ENCODE data around the gene C6orf141.

Gene C6orf141

DNA sequence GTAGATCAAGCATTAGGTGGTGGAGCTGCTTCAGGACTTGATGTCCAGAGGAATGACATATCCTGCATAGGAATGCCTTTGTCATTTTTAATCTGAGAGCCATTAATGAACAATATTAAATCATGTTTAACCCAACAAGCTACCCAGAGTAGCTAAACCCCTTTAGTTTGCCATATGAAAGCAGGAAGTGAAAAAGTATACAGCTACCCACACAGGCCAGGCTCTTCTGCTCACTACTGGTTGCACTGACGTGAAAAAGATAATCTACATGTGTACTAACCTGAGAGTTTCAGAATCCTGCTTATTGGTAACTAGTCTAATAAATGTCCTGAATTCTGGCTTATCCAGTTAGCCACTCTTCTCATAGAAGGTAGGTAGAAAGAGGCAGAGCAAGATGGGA is 30.8 kb upstream of the C6orf141 start:
- no peak overlapping the region for H2AFZ ChIP-seq (ENCODE audit: low read length)
- H3K36me3 ChIP-seq (ENCODE audit: insufficient read depth, low read length) = no peaks in the 10 kb centered on the region
- no peak overlapping the region for H3K4me3 ChIP-seq (ENCODE audit: low read length, poor library complexity, severe bottlenecking)
- no peaks in the 10 kb centered on the region for H3K9me2 ChIP-seq (replicated peaks; ENCODE audit: low read depth, low read length)
- H3F3A ChIP-seq (ENCODE audit: low read depth) = no peaks in the 10 kb centered on the region
- TF ChIP-seq EZH2phosphoT487 (IDR thresholded peaks at IDR 0.05; ENCODE audit: borderline replicate concordance) = no peak
- TF ChIP-seq, protein P1, sequence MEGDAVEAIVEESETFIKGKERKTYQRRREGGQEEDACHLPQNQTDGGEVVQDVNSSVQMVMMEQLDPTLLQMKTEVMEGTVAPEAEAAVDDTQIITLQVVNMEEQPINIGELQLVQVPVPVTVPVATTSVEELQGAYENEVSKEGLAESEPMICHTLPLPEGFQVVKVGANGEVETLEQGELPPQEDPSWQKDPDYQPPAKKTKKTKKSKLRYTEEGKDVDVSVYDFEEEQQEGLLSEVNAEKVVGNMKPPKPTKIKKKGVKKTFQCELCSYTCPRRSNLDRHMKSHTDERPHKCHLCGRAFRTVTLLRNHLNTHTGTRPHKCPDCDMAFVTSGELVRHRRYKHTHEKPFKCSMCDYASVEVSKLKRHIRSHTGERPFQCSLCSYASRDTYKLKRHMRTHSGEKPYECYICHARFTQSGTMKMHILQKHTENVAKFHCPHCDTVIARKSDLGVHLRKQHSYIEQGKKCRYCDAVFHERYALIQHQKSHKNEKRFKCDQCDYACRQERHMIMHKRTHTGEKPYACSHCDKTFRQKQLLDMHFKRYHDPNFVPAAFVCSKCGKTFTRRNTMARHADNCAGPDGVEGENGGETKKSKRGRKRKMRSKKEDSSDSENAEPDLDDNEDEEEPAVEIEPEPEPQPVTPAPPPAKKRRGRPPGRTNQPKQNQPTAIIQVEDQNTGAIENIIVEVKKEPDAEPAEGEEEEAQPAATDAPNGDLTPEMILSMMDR (conservative IDR thresholded peaks at IDR 0.05; ENCODE audit: low read length) = no peak
- H3K9me3 ChIP-seq (ENCODE audit: insufficient read depth, low read depth, low read length) = no peaks in the 10 kb centered on the region
- H3K79me2 ChIP-seq (ENCODE audit: insufficient read depth, low read length) = no peaks in the 10 kb centered on the region
- H4K20me1 ChIP-seq (ENCODE audit: insufficient read depth, low read length, poor library complexity, severe bottlenecking) = no peaks in the 10 kb centered on the region
- H3K9ac ChIP-seq (ENCODE audit: low read depth, low read length, poor library complexity, severe bottlenecking) = no peak overlapping the region
- no peak overlapping the region for H3K4me2 ChIP-seq (ENCODE audit: low read depth, low read length, poor library complexity, severe bottlenecking)
- no peaks in the 10 kb centered on the region for H3K4me1 ChIP-seq (ENCODE audit: insufficient read depth, low read length, poor library complexity, severe bottlenecking)
- no peaks in the 10 kb centered on the region for H3K27me3 ChIP-seq (ENCODE audit: insufficient read depth, low read length, poor library complexity, severe bottlenecking)

DNA sequence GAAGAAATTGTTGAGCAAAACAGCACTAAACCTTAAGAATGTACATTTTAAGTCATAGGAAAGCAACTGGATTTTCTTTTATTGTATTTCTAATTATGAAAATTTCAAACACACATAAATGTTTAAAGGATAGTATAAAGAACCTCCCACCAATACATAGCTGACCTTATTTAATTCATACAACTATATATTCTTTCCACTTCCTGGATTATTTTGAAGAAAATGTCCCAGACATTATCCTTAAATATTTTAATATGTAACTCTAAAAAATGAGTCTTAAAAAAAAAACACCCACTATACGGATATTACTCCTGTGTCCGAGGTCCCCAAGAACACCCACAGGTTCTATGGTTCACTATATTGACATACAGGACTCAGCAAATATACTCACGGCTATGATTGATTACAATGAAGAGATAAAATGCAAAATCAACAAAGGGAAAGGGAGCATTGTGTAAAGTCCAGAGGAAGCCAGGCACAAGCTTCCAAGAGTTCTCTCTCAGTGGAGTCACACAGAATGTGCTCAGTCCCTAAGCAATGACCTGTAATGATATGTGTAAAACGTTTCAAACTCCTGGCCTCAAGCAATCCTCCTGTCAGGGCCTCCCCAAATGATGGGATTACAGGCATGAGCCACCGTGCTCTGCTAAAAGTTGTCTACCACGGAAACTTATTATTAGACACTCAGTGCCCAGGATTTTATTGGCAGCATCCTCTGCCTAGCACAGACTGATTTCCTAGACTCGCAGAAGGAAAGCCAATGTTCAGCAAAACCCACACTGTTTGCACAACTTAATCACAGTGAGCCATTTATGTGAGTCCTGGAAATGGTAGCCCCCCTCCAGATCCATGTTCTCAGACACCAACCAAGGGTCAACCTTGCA is 27.5 kb upstream of the C6orf141 start:
- no peaks in the 10 kb centered on the region for H4K20me1 ChIP-seq (ENCODE audit: insufficient read depth, low read length, poor library complexity, severe bottlenecking)
- H2AFZ ChIP-seq (ENCODE audit: low read length) = 0 out of 2 replicates have a peak overlapping the region, but pooled peaks have one; percentile 6
- H3K4me2 ChIP-seq (ENCODE audit: low read depth, low read length, poor library complexity, severe bottlenecking) = no peak overlapping the region
- no peaks in the 10 kb centered on the region for H3K9me2 ChIP-seq (replicated peaks; ENCODE audit: low read depth, low read length)
- H3K4me1 ChIP-seq (ENCODE audit: insufficient read depth, low read length, poor library complexity, severe bottlenecking) = no peaks in the 10 kb centered on the region
- H3K9me3 ChIP-seq (ENCODE audit: insufficient read depth, low read depth, low read length) = no peaks in the 10 kb centered on the region
- no peaks in the 10 kb centered on the region for H3F3A ChIP-seq (ENCODE audit: low read depth)
- no peak overlapping the region for H3K9ac ChIP-seq (ENCODE audit: low read depth, low read length, poor library complexity, severe bottlenecking)
- no peak overlapping the region for H3K4me3 ChIP-seq (ENCODE audit: low read length, poor library complexity, severe bottlenecking)
- H3K27me3 ChIP-seq (ENCODE audit: insufficient read depth, low read length, poor library complexity, severe bottlenecking) = no peaks in the 10 kb centered on the region
- H3K36me3 ChIP-seq (ENCODE audit: insufficient read depth, low read length) = no peaks in the 10 kb centered on the region
- H3K79me2 ChIP-seq (ENCODE audit: insufficient read depth, low read length) = no peaks in the 10 kb centered on the region
- no peak for TF ChIP-seq EZH2phosphoT487 (IDR thresholded peaks at IDR 0.05; ENCODE audit: borderline replicate concordance)
- TF ChIP-seq, protein P1 (conservative IDR thresholded peaks at IDR 0.05; ENCODE audit: low read length) = no peak

DNA sequence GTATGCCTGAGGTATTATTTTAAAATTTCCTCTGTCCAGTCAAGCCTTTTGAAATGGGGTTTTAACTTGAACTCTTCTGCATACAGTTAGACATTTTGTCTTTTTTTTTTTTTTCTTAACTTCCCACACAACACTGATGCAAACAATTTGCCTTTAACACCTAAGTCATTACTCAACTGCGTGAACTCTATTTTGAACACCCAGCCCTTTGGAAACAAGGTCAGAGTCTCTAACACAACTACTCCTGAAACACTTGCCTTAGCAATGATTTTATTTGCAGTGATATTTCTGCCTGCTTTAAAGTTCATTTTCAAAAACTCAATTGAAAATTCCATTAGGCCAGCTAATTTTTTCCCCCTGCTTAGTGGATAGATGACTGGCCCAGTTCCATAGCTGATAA is 26.6 kb upstream of the C6orf141 start:
- Histone ChIP-seq H3K79me2 (ENCODE audit: insufficient read depth, low read length) (no peaks in the 10 kb centered on the region), H3K36me3 (ENCODE audit: insufficient read depth, low read length) (no peaks in the 10 kb centered on the region), H3K4me1 (ENCODE audit: insufficient read depth, low read length, poor library complexity, severe bottlenecking) (no peaks in the 10 kb centered on the region), H3K9me3 (ENCODE audit: insufficient read depth, low read depth, low read length) (no peaks in the 10 kb centered on the region), H3K27me3 (ENCODE audit: insufficient read depth, low read length, poor library complexity, severe bottlenecking) (no peaks in the 10 kb centered on the region), H2AFZ (ENCODE audit: low read length) (no peak overlapping the region), H3K9me2 (replicated peaks; ENCODE audit: low read depth, low read length) (no peaks in the 10 kb centered on the region), H3K9ac (ENCODE audit: low read depth, low read length, poor library complexity, severe bottlenecking) (no peak overlapping the region), H4K20me1 (ENCODE audit: insufficient read depth, low read length, poor library complexity, severe bottlenecking) (no peaks in the 10 kb centered on the region), H3F3A (ENCODE audit: low read depth) (no peaks in the 10 kb centered on the region), H3K4me2 (ENCODE audit: low read depth, low read length, poor library complexity, severe bottlenecking) (no peak overlapping the region), H3K4me3 (ENCODE audit: low read length, poor library complexity, severe bottlenecking) (no peak overlapping the region)
- TF ChIP-seq EZH2phosphoT487 (IDR thresholded peaks at IDR 0.05; ENCODE audit: borderline replicate concordance) = no peak
- TF ChIP-seq, protein P1 (conservative IDR thresholded peaks at IDR 0.05; ENCODE audit: low read length) = no peak
